RPMI7951 (cell line): ENCODE results near the gene TLN1. TPM values are rescaled to one million over a fixed set of nuclear protein-coding genes. Genes with fewer than 3 reads are reported as not detected.
A peak's percentile ranks its signal among the peaks of the same experiment; 100 is the strongest.

Experiments
- DNase-seq: peaks from one replicate; pipeline ENCODE4 v3.0.0-alpha.2; 2012; ENCODE audit warnings: low read depth
- total RNA-seq: library from RNA; depleted of rRNA; stranded (reverse); fragments of >200 nt; shearing (Covaris generic); gene quantifications from 2 replicates; pipeline ENCODE4 v1.2.3, GENCODE V29; 2014

Gene TLN1
- total RNA-seq, 1 experiment from 2014 or later: 117 TPM

- peak; percentile 82 for DNase-seq
These were observed 67.2 kb downstream of the TLN1 start, which contains the start of gene ARHGEF39 for GRCh38 chr9:35664531-35665470. TSS of gene ARHGEF39 (minus strand) at chr9:35665195. CDS start at chr9:35665169, 26 bp downstream.

- DNase-seq: no peak
These were observed 69.6 kb downstream of the TLN1 start for GRCh38 chr9:35662437-35662836.

GRCh38 chr9:35661756-35662350 is 70.1 kb downstream of the TLN1 start:
- no peak for DNase-seq

GRCh38 chr9:35660966-35661415 is 71.0 kb downstream of the TLN1 start:
- DNase-seq: peak; percentile 59

- peak; percentile 91 for DNase-seq
These were observed 72.7 kb downstream of the TLN1 start for GRCh38 chr9:35659340-35659739.

GRCh38 chr9:35658968-35659220 is 73.1 kb downstream of the TLN1 start:
- DNase-seq: no peak

- DNase-seq: peak; percentile 83
These were observed 73.6 kb downstream of the TLN1 start, which contains the start of gene CCDC107 for GRCh38 chr9:35658137-35658967. TSS of gene CCDC107 (plus strand) at chr9:35658292. CDS start at chr9:35658380, 88 bp downstream.

GRCh38 chr9:35657546-35658136 is 74.4 kb downstream of the TLN1 start, which contains the start of gene RMRP:
TSS of gene RMRP (minus strand) at chr9:35658019.
- DNase-seq: peak; percentile 99

- peak; percentile 55 for DNase-seq
These were observed 75.0 kb downstream of the TLN1 start for GRCh38 chr9:35656831-35657545.

- DNase-seq: peak; percentile 47
These were observed 75.6 kb downstream of the TLN1 start for GRCh38 chr9:35656348-35656747.

- DNase-seq: no peak
These were observed 78.4 kb downstream of the TLN1 start for GRCh38 chr9:35653611-35654010.

GRCh38 chr9:35652829-35653209 is 79.2 kb downstream of the TLN1 start:
- DNase-seq: no peak

- no peak for DNase-seq
These were observed 79.8 kb downstream of the TLN1 start for GRCh38 chr9:35651956-35652828.

GRCh38 chr9:35650341-35651158 is 81.4 kb downstream of the TLN1 start, which contains the start of gene SIT1:
TSS of gene SIT1 (minus strand) at chr9:35650931. CDS start at chr9:35650853, 78 bp downstream.
- no peak for DNase-seq

- no peak for DNase-seq
These were observed 82.3 kb downstream of the TLN1 start for GRCh38 chr9:35649431-35650340.
